ENCODE measurements around the gene HNRNPLL.

GRCh38 chr2:38547791-38548190 is 54.9 kb downstream of the HNRNPLL start:
- TF ChIP-seq POLR2AphosphoS5 (IDR thresholded peaks at IDR 0.05; ENCODE audit: low read depth) (no peak), EZH2 (IDR thresholded peaks at IDR 0.05; ENCODE audit: low read depth, unreplicated experiment) (no peak), NANOG (IDR thresholded peaks at IDR 0.05; ENCODE audit: borderline replicate concordance) (no peak), REST (IDR thresholded peaks at IDR 0.05; ENCODE audit: unreplicated experiment) (no peak), EZH2phosphoT487 (IDR thresholded peaks at IDR 0.05; ENCODE audit: unreplicated experiment) (no peak), CREB1 (CRISPR knock-in tag; IDR thresholded peaks at IDR 0.05; ENCODE audit: low read depth) (no peak), ZNF331 (CRISPR knock-in tag; IDR thresholded peaks at IDR 0.05; ENCODE audit: low read depth) (no peak)
- TF ChIP-seq, protein P1, sequence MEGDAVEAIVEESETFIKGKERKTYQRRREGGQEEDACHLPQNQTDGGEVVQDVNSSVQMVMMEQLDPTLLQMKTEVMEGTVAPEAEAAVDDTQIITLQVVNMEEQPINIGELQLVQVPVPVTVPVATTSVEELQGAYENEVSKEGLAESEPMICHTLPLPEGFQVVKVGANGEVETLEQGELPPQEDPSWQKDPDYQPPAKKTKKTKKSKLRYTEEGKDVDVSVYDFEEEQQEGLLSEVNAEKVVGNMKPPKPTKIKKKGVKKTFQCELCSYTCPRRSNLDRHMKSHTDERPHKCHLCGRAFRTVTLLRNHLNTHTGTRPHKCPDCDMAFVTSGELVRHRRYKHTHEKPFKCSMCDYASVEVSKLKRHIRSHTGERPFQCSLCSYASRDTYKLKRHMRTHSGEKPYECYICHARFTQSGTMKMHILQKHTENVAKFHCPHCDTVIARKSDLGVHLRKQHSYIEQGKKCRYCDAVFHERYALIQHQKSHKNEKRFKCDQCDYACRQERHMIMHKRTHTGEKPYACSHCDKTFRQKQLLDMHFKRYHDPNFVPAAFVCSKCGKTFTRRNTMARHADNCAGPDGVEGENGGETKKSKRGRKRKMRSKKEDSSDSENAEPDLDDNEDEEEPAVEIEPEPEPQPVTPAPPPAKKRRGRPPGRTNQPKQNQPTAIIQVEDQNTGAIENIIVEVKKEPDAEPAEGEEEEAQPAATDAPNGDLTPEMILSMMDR (conservative IDR thresholded peaks at IDR 0.05; ENCODE audit: low read depth in 2 of 2), result no peak
- TF ChIP-seq, protein P2, sequence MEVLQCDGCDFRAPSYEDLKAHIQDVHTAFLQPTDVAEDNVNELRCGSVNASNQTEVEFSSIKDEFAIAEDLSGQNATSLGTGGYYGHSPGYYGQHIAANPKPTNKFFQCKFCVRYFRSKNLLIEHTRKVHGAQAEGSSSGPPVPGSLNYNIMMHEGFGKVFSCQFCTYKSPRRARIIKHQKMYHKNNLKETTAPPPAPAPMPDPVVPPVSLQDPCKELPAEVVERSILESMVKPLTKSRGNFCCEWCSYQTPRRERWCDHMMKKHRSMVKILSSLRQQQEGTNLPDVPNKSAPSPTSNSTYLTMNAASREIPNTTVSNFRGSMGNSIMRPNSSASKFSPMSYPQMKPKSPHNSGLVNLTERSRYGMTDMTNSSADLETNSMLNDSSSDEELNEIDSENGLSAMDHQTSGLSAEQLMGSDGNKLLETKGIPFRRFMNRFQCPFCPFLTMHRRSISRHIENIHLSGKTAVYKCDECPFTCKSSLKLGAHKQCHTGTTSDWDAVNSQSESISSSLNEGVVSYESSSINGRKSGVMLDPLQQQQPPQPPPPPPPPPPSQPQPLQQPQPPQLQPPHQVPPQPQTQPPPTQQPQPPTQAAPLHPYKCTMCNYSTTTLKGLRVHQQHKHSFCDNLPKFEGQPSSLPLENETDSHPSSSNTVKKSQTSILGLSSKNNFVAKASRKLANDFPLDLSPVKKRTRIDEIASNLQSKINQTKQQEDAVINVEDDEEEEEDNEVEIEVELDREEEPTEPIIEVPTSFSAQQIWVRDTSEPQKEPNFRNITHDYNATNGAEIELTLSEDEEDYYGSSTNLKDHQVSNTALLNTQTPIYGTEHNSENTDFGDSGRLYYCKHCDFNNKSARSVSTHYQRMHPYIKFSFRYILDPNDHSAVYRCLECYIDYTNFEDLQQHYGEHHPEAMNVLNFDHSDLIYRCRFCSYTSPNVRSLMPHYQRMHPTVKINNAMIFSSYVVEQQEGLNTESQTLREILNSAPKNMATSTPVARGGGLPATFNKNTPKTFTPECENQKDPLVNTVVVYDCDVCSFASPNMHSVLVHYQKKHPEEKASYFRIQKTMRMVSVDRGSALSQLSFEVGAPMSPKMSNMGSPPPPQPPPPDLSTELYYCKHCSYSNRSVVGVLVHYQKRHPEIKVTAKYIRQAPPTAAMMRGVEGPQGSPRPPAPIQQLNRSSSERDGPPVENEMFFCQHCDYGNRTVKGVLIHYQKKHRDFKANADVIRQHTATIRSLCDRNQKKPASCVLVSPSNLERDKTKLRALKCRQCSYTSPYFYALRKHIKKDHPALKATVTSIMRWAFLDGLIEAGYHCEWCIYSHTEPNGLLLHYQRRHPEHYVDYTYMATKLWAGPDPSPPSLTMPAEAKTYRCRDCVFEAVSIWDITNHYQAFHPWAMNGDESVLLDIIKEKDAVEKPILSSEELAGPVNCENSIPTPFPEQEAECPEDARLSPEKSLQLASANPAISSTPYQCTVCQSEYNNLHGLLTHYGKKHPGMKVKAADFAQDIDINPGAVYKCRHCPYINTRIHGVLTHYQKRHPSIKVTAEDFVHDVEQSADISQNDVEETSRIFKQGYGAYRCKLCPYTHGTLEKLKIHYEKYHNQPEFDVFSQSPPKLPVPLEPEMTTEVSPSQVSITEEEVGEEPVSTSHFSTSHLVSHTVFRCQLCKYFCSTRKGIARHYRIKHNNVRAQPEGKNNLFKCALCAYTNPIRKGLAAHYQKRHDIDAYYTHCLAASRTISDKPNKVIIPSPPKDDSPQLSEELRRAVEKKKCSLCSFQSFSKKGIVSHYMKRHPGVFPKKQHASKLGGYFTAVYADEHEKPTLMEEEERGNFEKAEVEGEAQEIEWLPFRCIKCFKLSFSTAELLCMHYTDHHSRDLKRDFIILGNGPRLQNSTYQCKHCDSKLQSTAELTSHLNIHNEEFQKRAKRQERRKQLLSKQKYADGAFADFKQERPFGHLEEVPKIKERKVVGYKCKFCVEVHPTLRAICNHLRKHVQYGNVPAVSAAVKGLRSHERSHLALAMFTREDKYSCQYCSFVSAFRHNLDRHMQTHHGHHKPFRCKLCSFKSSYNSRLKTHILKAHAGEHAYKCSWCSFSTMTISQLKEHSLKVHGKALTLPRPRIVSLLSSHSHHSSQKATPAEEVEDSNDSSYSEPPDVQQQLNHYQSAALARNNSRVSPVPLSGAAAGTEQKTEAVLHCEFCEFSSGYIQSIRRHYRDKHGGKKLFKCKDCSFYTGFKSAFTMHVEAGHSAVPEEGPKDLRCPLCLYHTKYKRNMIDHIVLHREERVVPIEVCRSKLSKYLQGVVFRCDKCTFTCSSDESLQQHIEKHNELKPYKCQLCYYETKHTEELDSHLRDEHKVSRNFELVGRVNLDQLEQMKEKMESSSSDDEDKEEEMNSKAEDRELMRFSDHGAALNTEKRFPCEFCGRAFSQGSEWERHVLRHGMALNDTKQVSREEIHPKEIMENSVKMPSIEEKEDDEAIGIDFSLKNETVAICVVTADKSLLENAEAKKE (CRISPR knock-in tag; IDR thresholded peaks at IDR 0.05), result no peak
